Stimulated activated CD8-positive, alpha-beta memory T cell treated with anti-CD3 and anti-CD28 coated beads, Interleukin-15, amount 100 ng/mL, for 1 hour (primary cell): ENCODE data around the gene FAXC.
"Not testable (repeated sequence)": the region's sequence is repeated elsewhere in the genome, so short reads cannot be mapped to it uniquely, and the experiment has no call there.

Source experiments
- DNase-seq: peaks from one replicate; pipeline ENCODE4 v3.0.0-alpha.2; 2020; ENCODE audit warnings: low read depth

FAXC gene

GRCh38 chr6:99341862-99342455 is 7.5 kb downstream of the FAXC start:
- DNase-seq = no peak

DNA sequence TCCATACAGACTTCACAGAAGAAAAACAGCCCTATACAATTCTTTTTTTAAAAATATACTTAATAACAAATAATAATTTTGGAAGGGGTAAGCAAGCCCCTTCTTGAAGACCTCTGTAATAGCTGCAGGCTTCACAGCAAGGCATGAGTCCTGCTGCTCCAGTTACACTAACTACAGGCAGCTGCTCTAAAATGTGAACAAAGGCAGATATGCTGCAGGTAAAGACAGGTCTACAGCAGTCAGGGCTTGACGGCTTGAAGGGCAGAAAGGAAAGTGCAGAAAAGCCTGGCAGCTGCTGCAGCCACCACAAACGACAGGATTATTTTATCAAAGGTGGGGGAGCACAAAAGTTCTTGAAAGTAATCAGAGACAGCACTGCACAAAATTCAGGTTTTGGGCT is 11.3 kb downstream of the FAXC start:
- DNase-seq = no peak

- DNase-seq = not testable (repeated sequence)
These were observed 14.2 kb downstream of the FAXC start for GRCh38 chr6:99335298-99335697.

- no peak for DNase-seq
These were observed 14.8 kb downstream of the FAXC start for GRCh38 chr6:99334526-99335127.

- DNase-seq = no peak
These were observed 16.4 kb downstream of the FAXC start for GRCh38 chr6:99333068-99333467.

- no peak for DNase-seq
These were observed 17.9 kb downstream of the FAXC start for GRCh38 chr6:99331531-99331930.

- DNase-seq = peak; percentile 14
These were observed 19.3 kb downstream of the FAXC start for GRCh38 chr6:99330159-99330558.

- no peak for DNase-seq
These were observed 24.5 kb downstream of the FAXC start for GRCh38 chr6:99324996-99325395.

GRCh38 chr6:99318566-99318965 is 30.9 kb downstream of the FAXC start:
- no peak for DNase-seq

DNA sequence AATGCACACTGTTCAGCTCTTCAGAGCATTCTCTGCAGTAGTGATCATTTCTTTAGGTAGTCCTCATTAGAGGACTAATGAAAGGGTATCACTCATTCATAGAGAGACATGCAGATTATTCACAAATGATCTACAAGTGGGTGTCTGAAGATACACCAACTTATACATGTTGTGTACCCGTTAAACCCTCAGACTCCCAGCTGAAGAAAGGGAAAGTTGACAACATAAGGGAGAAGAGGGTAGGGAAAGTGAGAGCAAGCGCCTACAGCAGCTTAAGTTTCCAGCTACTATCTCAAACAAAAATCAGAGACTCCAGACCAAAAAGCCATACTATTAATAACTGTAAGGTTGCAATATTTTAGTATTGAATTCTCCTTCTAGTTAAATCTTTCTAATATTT is 37.1 kb downstream of the FAXC start:
- DNase-seq = no peak

GRCh38 chr6:99310553-99310952 is 38.9 kb downstream of the FAXC start:
- DNase-seq = no peak

DNA sequence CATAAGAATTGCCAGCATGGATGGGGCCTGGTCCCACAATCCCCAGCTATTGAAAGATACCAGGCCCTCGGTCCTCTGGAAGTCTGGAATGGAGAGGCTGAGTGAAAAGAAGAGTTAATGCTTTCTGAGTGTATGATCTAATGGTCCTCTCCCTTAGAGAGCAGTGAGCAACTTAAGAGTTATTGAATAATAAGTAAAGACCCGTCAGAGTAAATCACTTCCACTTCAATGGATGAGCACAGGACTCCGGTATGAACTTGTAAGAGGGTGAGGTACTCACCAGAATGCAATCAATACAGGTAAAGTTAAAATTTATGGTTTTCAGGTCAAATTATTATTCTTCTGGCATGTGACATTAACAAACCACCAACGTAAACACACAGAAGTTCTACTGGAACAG is 39.9 kb downstream of the FAXC start:
- no peak for DNase-seq

DNA sequence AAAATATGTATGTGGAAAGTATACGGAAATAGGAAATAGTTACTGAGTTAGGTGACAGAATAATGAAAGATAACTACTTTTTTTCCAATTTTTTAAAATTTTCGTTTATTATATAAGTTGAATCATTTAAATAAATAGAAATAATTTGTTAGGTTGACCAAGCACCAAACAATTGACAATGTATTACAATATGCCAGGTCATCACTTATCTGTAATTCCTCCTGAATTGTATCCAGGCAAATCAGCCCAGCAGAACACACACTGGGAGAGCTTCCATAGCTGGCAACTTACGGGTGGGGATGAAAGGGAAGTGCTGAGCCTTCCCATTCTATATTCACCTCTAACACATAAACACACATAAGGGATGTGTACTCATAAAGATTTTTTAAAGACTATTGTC is 40.7 kb downstream of the FAXC start:
- DNase-seq = no peak

DNA sequence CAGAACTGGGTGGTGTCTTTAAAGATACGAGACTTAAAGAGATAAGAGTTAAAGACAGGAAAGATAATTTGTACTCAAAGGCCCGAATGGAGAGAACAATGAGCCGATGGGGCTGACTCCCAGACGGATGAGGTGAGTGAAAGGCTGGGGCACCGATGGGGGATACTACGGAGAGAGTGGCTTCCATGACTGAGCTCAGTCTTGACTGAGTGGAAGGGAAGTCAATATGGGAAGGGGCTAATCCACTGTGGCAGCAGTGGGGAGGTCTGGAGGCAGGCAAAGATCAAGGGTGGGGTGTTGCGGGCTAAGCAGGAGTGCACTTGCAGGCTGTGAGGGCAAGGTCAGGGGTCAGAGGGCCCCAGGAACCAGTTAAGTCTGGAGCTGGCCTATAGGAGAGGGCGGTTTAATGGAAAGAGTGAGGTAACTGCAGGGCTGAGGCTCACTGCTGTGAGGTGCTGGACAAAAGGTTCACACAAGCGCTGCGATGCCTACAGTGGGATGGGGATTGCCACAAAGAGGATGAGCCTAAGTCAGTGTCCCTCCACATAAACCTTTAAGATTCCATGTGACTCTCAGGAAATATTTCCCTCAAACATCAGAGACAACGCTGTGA is 42.1 kb downstream of the FAXC start:
- DNase-seq = no peak

DNA sequence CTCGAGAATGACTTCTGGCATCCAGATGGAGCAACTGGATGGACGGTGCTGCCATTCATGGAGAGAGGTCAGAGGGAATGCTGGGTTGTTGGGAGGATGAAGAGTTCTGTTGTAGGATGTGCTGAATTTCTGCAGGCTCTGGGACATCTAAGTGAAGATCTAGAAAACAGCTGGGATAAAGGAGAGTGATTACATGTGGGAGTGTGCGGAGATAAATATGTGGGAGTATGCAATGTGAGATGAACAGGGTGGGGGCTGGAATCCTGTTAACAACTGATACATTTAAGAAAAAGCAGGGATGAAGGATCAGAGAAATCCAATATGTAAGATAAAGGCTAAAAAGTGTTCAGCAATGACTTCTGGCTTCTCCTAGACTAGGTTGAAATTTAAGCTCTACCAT is 43.1 kb downstream of the FAXC start:
- no peak for DNase-seq

DNA sequence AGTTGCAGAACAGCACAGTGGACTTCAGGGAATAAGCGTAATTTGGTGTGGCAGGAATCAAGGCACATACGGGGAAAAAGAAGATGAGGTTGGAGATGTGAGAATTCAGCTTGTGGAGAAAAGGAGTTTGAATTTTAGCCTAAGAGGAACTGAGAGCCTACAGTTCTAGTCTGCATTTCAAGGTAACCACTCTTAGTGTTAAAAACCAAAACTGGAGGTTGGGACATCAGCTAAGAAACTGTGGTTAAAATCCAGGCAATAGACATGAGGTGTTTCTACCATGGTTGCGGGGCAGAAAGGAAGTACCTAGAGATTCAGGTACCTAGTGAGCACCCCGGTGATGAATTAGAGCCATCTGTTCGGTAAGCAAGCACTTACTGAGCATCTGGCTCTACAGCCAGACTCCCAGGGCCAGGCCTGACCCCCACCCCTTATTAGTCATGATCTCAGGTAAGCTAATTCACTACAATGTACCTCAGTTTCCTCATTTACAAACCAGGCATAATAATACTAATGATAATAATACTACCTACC is 44.4 kb downstream of the FAXC start:
- DNase-seq = no peak

GRCh38 chr6:99297415-99297814 is 52.1 kb downstream of the FAXC start:
- no peak for DNase-seq

GRCh38 chr6:99297006-99297405 is 52.5 kb downstream of the FAXC start:
- DNase-seq = no peak

- no peak for DNase-seq
These were observed 53.2 kb downstream of the FAXC start for GRCh38 chr6:99296261-99296660.

- DNase-seq = no peak
These were observed 54.2 kb downstream of the FAXC start for GRCh38 chr6:99295276-99295675.

GRCh38 chr6:99294786-99295185 is 54.7 kb downstream of the FAXC start:
- no peak for DNase-seq

DNA sequence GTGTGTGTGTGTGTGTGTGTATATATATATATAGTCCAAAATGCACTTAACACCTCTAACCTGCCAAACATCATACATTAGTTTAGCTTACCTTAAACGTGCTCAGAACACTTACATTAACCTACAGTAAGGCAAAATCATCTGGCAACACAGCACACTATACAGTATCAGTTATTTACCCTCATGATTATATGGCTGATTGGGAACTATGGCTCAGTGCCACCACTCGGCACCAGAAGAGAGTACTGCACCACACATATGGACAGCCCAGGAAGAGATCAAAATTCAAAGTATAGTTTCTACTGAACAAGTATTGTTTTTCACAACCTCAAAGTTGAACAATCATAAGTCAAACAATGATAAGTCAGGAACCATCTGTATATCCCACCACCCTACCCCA is 59.8 kb downstream of the FAXC start:
- DNase-seq = no peak

DNA sequence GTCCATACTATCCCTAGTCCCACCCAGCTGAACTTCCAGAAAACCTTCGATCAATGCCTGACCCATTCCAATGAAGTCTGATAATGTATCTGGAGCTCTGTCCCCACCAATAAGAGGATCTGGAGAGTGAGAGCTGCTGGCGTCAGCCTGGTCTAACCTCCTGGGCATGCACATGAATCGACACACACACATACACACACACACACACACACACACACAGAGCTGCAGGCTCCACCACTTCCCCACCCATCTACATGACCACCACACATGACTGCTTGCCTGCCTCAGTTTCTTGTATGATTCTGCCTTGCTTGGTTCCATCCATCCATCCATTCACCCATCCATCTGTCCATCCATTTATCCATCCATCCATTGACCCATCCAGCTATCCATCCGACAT is 60.8 kb downstream of the FAXC start:
- DNase-seq = no peak

- no peak for DNase-seq
These were observed 62.0 kb downstream of the FAXC start for GRCh38 chr6:99287523-99287922.
